Measurements from ENCODE around the gene MXRA8. TPM values are rescaled to one million over a fixed set of nuclear protein-coding genes. Genes with fewer than 3 reads are reported as not detected.

MXRA8 gene
- total RNA-seq, 1 experiment from 2014 or later = 4.0 TPM

DNA sequence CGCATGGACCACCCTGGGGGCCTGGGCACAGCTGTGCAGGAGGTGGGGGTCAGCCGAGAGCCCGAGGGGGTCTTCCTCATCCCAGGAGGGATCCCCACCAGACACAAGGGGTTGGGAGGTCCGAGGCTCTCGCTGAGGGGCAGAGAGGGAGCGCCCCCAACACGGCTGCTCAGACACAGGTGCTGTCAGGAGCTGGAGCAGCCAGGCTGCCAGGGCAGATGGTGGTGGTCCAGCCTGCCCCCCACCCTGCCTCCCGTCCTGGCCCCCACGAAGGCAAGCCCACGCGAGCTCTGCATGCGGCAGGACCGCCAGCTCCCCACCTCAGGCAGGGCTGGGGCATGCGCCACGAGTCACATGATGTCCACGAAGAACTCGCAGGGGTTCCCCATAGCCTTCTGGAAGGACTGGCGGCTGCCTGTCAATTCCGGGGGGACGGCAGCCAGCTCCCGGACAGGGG, 22.5 kb downstream of the MXRA8 start:
- DNase-seq (ENCODE audit: low read depth) = no peak

DNA sequence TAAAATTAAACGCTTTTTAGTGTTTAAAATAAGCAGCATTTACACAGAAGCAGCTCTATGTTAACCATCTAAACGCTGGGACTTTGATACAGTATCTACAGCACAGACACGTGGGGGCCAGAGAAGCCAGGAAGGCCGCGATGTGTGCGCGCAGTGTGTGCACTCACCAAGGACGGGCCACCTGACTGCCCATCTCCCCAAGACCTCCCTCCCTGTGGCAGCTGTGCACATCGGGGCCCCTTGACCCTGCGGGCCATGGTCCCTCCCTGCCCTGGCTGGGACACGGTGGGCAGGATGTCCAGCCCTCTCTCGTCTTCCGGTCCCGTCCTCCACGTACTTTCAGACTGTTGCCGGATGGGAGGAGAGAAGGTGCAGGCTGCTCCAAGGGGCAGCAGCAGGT, 23.1 kb downstream of the MXRA8 start:
- DNase-seq (ENCODE audit: low read depth) = no peak

GRCh38 chr1:1334835-1335234, 23.5 kb downstream of the MXRA8 start:
- DNase-seq (ENCODE audit: low read depth) = no peak

DNA sequence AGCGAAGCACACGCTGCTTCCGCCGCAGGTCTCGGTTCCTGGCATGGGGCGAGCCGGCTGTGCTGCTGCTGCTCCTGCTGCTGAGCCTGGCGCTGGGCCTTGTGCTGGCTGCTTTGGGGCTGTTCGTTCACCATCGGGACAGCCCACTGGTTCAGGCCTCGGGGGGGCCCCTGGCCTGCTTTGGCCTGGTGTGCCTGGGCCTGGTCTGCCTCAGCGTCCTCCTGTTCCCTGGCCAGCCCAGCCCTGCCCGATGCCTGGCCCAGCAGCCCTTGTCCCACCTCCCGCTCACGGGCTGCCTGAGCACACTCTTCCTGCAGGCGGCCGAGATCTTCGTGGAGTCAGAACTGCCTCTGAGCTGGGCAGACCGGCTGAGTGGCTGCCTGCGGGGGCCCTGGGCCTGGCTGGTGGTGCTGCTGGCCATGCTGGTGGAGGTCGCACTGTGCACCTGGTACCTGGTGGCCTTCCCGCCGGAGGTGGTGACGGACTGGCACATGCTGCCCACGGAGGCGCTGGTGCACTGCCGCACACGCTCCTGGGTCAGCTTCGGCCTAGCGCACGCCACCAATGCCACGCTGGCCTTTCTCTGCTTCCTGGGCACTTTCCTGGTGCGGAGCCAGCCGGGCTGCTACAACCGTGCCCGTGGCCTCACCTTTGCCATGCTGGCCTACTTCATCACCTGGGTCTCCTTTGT, 24.7 kb downstream of the MXRA8 start:
- no peak for DNase-seq (ENCODE audit: low read depth)

- no peak for DNase-seq (ENCODE audit: low read depth)
Observed at GRCh38 chr1:1332774-1333480, 25.4 kb downstream of the MXRA8 start.

- no peak for DNase-seq (ENCODE audit: low read depth)
Observed at GRCh38 chr1:1332031-1332755, 26.2 kb downstream of the MXRA8 start.

DNA sequence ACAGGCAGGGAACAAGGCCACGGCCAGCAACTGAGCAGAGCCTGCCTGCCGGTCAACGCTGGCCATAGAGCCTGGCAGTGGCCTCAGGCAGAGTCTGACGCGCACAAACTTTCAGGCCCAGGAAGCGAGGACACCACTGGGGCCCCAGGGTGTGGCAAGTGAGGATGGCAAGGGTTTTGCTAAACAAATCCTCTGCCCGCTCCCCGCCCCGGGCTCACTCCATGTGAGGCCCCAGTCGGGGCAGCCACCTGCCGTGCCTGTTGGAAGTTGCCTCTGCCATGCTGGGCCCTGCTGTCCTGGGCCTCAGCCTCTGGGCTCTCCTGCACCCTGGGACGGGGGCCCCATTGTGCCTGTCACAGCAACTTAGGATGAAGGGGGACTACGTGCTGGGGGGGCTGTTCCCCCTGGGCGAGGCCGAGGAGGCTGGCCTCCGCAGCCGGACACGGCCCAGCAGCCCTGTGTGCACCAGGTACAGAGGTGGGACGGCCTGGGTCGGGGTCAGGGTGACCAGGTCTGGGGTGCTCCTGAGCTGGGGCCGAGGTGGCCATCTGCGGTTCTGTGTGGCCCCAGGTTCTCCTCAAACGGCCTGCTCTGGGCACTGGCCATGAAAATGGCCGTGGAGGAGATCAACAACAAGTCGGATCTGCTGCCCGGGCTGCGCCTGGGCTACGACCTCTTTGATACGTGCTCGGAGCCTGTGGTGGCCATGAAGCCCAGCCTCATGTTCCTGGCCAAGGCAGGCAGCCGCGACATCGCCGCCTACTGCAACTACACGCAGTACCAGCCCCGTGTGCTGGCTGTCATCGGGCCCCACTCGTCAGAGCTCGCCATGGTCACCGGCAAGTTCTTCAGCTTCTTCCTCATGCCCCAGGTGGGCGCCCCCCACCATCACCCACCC, 27.0 kb downstream of the MXRA8 start, which contains the start of gene TAS1R3:
Gene TAS1R3, plus strand, starts transcription at position 213 of the 898 bp plus-strand sequence. Its CDS starts 66 bp downstream, at position 279.
- peak; percentile 82 for DNase-seq (ENCODE audit: low read depth)

- DNase-seq (ENCODE audit: low read depth) = no peak
Observed at GRCh38 chr1:1330366-1331067, 27.8 kb downstream of the MXRA8 start.

DNA sequence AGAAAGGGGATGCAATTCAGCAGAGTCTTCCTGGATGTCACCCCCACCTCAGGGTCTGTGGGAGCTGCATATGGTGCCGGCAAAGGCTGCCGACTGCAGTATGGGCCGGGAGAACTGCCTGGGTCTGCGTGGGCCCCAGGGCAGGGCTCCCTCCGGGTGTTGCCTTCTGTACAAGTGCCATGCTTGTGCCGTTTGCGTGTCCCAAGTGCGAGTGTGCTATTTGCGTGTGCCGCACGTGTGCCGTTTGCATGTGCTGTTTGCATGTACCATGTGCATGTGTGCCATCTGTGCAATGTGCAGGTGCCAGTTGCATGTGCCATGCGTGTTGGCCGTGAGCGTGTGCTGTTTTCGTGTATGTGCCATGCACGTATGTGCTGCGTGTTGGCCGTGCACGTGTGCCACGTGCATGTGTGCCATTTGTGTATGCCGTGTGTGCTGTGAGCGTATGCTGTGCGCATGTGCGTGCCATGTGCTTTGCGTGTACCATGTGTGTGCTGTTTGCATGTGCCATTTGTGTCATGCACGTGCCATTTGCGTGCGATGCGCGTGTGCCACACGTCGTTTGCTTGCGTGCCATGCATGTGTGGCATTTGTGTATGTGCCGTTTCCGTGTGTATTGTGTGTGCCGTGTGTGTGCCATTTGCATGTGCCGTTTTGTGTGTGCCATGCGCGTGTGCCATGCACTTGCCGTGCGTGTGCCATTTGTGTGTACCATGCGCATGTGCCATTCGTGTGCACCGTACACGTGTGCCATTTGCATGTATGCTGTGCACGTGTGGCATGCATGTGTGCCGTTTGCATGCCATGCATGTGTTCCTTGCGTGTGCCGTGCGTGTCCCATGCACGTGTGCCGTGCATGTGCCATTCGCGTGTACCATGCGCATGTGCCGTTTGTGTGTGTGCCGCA, 28.8 kb downstream of the MXRA8 start:
- DNase-seq (ENCODE audit: low read depth) = no peak

DNA sequence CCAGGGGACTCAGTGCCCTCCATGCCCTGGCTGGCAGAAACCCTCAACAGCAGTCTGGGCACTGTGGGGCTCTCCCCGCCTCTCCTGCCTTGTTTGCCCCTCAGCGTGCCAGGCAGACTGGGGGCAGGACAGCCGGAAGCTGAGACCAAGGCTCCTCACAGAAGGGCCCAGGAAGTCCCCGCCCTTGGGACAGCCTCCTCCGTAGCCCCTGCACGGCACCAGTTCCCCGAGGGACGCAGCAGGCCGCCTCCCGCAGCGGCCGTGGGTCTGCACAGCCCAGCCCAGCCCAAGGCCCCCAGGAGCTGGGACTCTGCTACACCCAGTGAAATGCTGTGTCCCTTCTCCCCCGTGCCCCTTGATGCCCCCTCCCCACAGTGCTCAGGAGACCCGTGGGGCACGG, 30.1 kb downstream of the MXRA8 start:
- DNase-seq (ENCODE audit: low read depth) = no peak

DNA sequence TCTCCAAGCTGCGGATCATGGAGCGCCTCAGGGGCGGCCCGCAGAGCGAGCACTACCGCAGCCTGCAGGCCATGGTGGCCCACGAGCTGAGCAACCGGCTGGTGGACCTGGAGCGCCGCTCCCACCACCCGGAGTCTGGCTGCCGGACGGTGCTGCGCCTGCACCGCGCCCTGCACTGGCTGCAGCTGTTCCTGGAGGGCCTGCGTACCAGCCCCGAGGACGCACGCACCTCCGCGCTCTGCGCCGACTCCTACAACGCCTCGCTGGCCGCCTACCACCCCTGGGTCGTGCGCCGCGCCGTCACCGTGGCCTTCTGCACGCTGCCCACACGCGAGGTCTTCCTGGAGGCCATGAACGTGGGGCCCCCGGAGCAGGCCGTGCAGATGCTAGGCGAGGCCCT, 31.1 kb downstream of the MXRA8 start:
- no peak for DNase-seq (ENCODE audit: low read depth)

GRCh38 chr1:1326075-1326605, 32.2 kb downstream of the MXRA8 start:
- no peak for DNase-seq (ENCODE audit: low read depth)

GRCh38 chr1:1325288-1326074, 32.9 kb downstream of the MXRA8 start:
- no peak for DNase-seq (ENCODE audit: low read depth)

GRCh38 chr1:1324524-1325287, 33.6 kb downstream of the MXRA8 start, which contains the start of the genes CPTP and INTS11:
Gene CPTP (plus strand): TSS chr1:1324802. CDS start chr1:1326911, 2,109 bp downstream.
Gene INTS11 (minus strand): TSS chr1:1324660. CDS start chr1:1324608, 52 bp downstream.
- peak; percentile 86 for DNase-seq (ENCODE audit: low read depth)

- DNase-seq (ENCODE audit: low read depth) = no peak
Observed at GRCh38 chr1:1324084-1324523, 34.3 kb downstream of the MXRA8 start.

- no peak for DNase-seq (ENCODE audit: low read depth)
Observed at GRCh38 chr1:1322952-1323351, 35.4 kb downstream of the MXRA8 start.

DNA sequence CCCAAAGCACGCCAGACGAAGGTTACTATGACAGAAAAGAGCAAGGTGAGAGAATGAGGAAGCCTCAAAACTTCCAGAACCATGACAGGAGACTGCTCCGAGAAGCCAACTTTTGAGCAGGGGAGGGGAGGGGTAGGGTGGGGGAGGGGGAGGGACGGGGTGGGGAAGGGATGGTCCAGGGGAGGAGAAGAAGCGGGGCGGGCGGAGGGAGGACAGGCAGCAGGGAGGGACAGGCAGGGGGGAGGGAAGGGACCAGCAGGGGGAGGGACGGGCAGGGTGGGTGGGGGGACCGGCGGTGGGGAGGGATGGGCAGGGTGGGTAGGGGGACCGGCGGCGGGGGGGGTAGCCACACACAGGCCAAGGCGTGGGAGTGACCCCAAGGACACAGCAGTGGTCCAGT, 35.9 kb downstream of the MXRA8 start:
- no peak for DNase-seq (ENCODE audit: low read depth)

- no peak for DNase-seq (ENCODE audit: low read depth)
Observed at GRCh38 chr1:1321477-1321876, 36.9 kb downstream of the MXRA8 start.
